ENCODE data around the gene CEP170B.

DNA sequence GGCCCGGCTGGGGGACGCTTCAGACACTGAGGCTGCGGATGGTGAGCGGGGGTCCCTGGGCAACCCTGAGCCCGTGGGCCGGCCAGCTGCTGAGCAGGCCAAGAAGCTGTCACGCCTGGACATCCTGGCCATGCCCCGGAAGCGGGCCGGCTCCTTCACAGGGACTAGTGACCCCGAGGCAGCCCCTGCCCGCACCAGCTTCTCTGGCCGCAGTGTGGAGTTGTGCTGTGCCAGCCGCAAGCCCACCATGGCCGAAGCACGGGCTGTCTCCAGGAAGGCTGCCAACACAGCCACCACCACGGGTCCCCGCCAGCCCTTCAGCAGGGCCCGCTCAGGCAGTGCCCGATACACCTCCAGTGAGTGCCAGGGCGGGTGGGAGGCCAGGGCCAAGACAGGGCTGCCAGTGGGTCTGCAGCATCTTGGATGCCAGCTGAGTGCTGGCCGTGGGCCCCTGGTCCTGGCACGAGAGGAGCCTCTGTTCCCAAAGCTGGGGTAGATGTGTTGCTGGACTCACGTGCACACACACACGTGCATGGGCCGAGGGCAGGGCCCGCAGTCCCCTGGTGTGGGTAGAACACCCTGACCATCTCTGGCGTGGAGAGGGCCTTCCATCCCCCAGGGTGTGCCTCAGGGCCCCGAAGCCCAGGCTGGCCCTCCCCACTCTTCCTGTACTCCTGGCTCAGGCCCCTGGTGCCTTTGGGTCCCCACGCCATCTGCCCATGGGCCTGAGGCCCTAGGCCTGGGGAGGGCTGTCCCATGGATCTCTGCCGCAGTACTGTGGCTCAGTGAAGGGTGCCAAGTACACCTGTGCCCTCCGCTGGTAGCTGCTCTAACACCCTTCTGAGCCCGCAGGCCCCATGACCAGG, 22.8 kb downstream of the CEP170B start:
- no peak for TF ChIP-seq CTCF (IDR thresholded peaks at IDR 0.05)
- TF ChIP-seq POLR2A (IDR thresholded peaks at IDR 0.05), result no peak
